IgD-negative memory B cell (primary cell): ENCODE results near the gene CLCNKB. TPM values are rescaled to one million over a fixed set of nuclear protein-coding genes. Genes with fewer than 3 reads are reported as not detected.
A peak's percentile ranks its signal among the peaks of the same experiment; 100 is the strongest.
"Not testable (repeated sequence)": the region's sequence is repeated elsewhere in the genome, so short reads cannot be mapped to it uniquely, and the experiment has no call there.

ENCODE experiments used
- H3K27ac Mint-ChIP-seq, 3 donors: one replicate each; pipeline ENCODE4 v1.8.0; 2020 to 2022; ENCODE audit warnings: mild to moderate bottlenecking in 3 of 3, mixed read lengths in 3 of 3, moderate library complexity in 1 of 3
- H3K27me3 Mint-ChIP-seq: one replicate; pipeline ENCODE4 v1.8.0; 2021; ENCODE audit warnings: mixed read lengths
- H3K36me3 Mint-ChIP-seq: one replicate; pipeline ENCODE4 v1.8.0; 2020; ENCODE audit warnings: mild to moderate bottlenecking, mixed read lengths
- H3K4me1 Mint-ChIP-seq, 3 donors: one replicate each; pipeline ENCODE4 v1.8.0; 2020 to 2022; ENCODE audit warnings: mixed read lengths in 3 of 3, mild to moderate bottlenecking in 1 of 3
- H3K4me3 Mint-ChIP-seq, 4 donors: one replicate each; pipeline ENCODE4 v1.8.0; 2020 to 2022; ENCODE audit warnings: mild to moderate bottlenecking in 4 of 4, mixed read lengths in 4 of 4, moderate library complexity in 3 of 4
- H3K9me3 Mint-ChIP-seq, 3 donors: one replicate each; pipeline ENCODE4 v1.8.0; 2020 to 2021; ENCODE audit warnings: mixed read lengths in 3 of 3, mild to moderate bottlenecking in 1 of 3
- polyA plus RNA-seq: library from polyadenylated mRNA; unstranded; fragments of 300-500 nt; fragmentation: Illumina TruSeq; gene quantifications from one replicate; pipeline ENCODE4 v1.2.3, GENCODE V29; 2021

The CLCNKB gene
- polyA plus RNA-seq, 1 donor from 2014 or later = not detected

GRCh38 chr1:16056521-16056912 lies 12.9 kb downstream of the CLCNKB start:
- not testable (repeated sequence) for H3K4me1 Mint-ChIP-seq, H3K27me3 Mint-ChIP-seq, H3K36me3 Mint-ChIP-seq, H3K4me3 Mint-ChIP-seq, H3K27ac Mint-ChIP-seq, H3K9me3 Mint-ChIP-seq

GRCh38 chr1:16057314-16057915 lies 13.8 kb downstream of the CLCNKB start:
- not testable (repeated sequence) for H3K4me3 Mint-ChIP-seq, H3K36me3 Mint-ChIP-seq, H3K27me3 Mint-ChIP-seq, H3K9me3 Mint-ChIP-seq, H3K27ac Mint-ChIP-seq, H3K4me1 Mint-ChIP-seq

DNA sequence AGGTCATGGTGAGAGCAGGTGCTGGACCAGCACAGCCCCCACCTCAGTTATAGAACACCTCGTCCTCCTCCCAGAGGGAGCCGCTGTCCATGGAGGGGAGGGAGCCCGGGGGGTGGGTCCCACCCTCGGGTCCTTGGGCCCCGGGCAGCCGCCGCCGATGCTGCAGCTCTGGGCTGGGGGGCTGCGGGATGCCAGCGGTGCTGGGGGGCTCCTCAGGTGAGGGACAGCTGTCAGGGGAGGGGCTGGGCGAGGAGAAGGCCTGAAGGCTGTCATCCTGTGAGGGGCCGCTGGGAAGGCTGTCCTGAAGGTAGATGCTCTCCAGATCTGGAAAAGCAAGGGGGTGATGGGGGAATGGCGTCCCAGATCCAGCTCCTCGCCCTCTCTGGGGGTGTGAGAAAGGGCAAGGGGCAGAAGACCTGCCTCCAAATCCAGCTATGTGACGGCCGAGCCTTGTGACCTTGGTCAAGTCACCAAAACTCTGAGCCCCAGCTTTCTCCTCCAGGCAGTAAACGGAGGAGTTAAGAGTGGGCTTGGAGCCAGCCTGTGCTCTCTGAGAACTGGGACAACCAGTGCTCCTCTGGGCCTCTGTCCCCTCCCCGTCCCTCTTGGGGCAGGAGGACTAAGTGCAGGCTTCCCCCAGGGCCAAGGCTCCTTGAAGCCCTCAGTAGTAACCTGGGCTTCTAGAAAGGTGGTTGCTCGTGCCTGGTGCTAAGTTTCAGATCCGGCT lies 15.0 kb downstream of the CLCNKB start:
- H3K36me3 Mint-ChIP-seq, H3K9me3 Mint-ChIP-seq, H3K4me1 Mint-ChIP-seq, H3K27ac Mint-ChIP-seq, H3K4me3 Mint-ChIP-seq, H3K27me3 Mint-ChIP-seq: not testable (repeated sequence)

DNA sequence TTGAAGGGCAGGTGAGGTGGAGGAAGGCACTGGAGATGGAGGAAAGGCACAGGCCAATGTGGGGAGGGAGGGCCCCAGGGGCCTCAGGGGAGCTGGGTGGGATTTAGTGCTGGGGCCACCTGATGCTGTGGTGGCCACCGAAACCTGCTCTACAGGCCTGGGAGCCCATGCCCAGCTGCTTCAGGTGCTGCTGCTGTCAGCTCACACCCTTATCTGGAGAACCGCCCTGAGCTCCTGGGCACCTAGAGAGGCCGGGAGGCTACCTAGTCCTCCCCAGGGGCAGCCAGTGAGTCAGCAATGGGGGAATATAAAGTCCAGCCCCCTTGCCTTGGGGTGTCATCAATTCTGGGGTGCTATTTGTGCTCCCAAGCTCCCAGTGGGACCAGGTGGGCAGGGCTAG lies 17.7 kb downstream of the CLCNKB start:
- no peak overlapping the region for H3K4me3 Mint-ChIP-seq
- no peak overlapping the region for H3K27ac Mint-ChIP-seq
- no peaks in the 10 kb centered on the region for H3K9me3 Mint-ChIP-seq
- H3K27me3 Mint-ChIP-seq = peaks cover 17% of the 10 kb centered on the region
- H3K36me3 Mint-ChIP-seq = peaks cover 1% of the 10 kb centered on the region
- H3K4me1 Mint-ChIP-seq = peaks cover 0 to 2% (median under 1%) of the 10 kb centered on the region in 3 donors

DNA sequence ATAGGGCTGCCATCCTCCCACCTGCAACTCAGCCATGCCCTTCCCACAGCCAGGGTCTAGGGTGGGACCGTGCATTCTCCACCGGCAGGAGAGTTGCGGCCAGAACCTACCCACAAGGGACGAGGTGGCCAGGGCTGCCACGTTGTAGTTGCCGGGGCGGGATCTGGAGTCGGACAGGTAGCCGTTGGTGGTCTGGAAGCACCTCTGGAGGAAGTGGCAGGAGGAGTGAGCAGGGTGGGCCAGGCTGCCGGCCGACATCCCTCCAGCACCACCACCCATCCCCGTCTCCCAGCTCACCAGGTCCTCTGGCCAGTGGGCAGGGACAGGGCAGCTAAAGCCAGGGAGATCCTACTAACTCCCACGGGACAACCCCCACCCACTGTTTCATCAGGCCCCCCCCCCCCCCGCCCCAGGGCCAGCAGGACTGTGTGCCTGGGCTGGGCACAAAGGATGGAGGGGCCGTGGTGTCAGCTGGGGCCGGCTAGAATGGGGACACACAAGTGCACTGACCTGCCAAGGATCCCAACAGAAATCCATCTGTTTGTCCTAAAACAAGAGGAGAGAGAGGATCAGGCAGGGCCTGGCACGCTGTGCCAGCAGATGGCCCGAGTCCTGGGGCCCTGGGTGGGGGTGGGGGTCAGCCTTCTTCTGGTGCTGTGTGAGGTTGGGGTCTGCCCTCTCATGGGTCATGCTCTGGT lies 18.6 kb downstream of the CLCNKB start:
- peaks cover 17% of the 10 kb centered on the region for H3K27me3 Mint-ChIP-seq
- not testable (repeated sequence) for H3K9me3 Mint-ChIP-seq, H3K4me1 Mint-ChIP-seq, H3K27ac Mint-ChIP-seq, H3K36me3 Mint-ChIP-seq, H3K4me3 Mint-ChIP-seq

- H3K4me1 Mint-ChIP-seq, H3K27ac Mint-ChIP-seq, H3K4me3 Mint-ChIP-seq, H3K9me3 Mint-ChIP-seq, H3K36me3 Mint-ChIP-seq: not testable (repeated sequence)
- peaks cover 22% of the 10 kb centered on the region for H3K27me3 Mint-ChIP-seq
Measured at GRCh38 chr1:16062687-16063075, 19.1 kb downstream of the CLCNKB start.

GRCh38 chr1:16063226-16063829 lies 19.7 kb downstream of the CLCNKB start:
- Mint-ChIP-seq H3K27me3 (peaks cover 22% of the 10 kb centered on the region), H3K9me3 (no peaks in the 10 kb centered on the region), H3K4me1 (peaks cover 0 to 2% (median 0%) of the 10 kb centered on the region in 3 donors), H3K4me3 (peak overlapping the region in 1 of 4 donors; percentile 41), H3K27ac (no peak overlapping the region), H3K36me3 (peaks cover 1% of the 10 kb centered on the region)

GRCh38 chr1:16063921-16064320 lies 20.3 kb downstream of the CLCNKB start:
- H3K27me3 Mint-ChIP-seq = peaks cover 22% of the 10 kb centered on the region
- H3K4me1 Mint-ChIP-seq = peaks cover 0 to 2% (median 0%) of the 10 kb centered on the region in 3 donors
- peaks cover 1% of the 10 kb centered on the region for H3K36me3 Mint-ChIP-seq
- no peaks in the 10 kb centered on the region for H3K9me3 Mint-ChIP-seq
- peak overlapping the region in 1 of 3 donors; percentile 54 for H3K27ac Mint-ChIP-seq
- H3K4me3 Mint-ChIP-seq = no peak overlapping the region

DNA sequence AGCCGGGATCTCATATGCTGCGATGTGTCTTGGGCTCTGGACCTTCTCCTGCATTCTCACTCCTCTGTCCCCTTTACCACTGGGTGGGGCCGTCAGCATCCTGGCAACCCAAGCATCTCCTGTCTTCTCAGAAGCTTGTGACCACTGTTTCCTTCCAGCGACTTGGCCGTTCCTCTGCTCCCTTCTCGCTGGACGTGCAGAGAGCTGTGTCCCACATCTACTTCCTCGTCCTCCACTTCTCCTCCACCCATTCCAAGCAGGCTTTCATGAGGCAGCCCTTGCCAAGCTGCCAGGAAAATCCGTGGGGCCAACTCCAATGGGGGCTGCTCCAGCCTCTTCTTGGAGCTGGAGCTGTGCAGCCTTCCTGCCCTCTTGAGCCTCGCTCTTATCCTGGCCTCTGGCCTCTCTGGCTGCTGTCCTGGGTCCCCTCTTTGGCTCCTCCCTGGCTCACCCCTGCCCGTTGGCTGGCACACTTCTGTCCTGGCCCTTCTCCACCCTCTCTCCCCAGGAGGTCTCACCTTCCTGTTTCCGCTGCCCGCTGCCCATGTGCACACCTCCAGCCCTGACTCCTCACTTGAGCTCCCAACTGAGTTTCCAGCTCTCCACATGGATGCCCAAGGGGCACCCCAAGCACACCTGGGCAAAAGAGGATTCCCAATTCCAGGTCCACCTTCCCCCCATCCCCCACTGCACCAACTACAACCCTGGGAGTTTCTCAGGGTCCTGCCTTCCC lies 21.1 kb downstream of the CLCNKB start:
- Mint-ChIP-seq H3K4me3 (peak overlapping the region in 1 of 4 donors; percentile 28), H3K36me3 (peaks cover 1% of the 10 kb centered on the region), H3K9me3 (no peaks in the 10 kb centered on the region), H3K27ac (no peak overlapping the region), H3K27me3 (peaks cover 22% of the 10 kb centered on the region), H3K4me1 (peaks cover 0 to 2% (median 0%) of the 10 kb centered on the region in 3 donors)

GRCh38 chr1:16065269-16065576 lies 21.6 kb downstream of the CLCNKB start:
- peaks cover 22% of the 10 kb centered on the region for H3K27me3 Mint-ChIP-seq
- H3K27ac Mint-ChIP-seq = no peak overlapping the region
- peaks cover 1% of the 10 kb centered on the region for H3K36me3 Mint-ChIP-seq
- peaks cover 0 to 3% (median 0%) of the 10 kb centered on the region in 3 donors for H3K4me1 Mint-ChIP-seq
- H3K9me3 Mint-ChIP-seq = no peaks in the 10 kb centered on the region
- H3K4me3 Mint-ChIP-seq = no peak overlapping the region

DNA sequence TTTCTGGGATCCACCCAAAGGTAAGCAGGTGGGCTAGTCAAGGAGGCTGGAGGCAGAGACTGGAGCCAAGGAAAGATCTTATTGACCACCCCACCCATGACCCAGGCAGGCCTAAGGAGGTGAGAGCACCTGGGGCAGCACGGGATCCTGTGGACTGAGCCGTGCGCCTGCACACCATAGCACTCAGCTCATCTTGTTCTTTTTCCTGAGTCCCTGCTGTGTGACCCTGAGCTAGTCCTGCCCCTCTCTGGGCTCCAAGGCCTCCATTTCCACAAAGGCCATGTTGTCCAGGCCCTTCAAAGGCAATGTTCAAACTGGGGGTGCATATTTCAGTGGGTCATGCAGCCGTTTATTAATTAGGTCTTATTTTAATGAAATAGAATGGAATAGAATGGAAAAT lies 22.7 kb downstream of the CLCNKB start:
- Mint-ChIP-seq H3K36me3 (peaks cover 1% of the 10 kb centered on the region), H3K4me3 (no peak overlapping the region), H3K27ac (no peak overlapping the region), H3K4me1 (peaks cover 0 to 4% (median 0%) of the 10 kb centered on the region in 3 donors), H3K9me3 (no peaks in the 10 kb centered on the region), H3K27me3 (peaks cover 17% of the 10 kb centered on the region)

DNA sequence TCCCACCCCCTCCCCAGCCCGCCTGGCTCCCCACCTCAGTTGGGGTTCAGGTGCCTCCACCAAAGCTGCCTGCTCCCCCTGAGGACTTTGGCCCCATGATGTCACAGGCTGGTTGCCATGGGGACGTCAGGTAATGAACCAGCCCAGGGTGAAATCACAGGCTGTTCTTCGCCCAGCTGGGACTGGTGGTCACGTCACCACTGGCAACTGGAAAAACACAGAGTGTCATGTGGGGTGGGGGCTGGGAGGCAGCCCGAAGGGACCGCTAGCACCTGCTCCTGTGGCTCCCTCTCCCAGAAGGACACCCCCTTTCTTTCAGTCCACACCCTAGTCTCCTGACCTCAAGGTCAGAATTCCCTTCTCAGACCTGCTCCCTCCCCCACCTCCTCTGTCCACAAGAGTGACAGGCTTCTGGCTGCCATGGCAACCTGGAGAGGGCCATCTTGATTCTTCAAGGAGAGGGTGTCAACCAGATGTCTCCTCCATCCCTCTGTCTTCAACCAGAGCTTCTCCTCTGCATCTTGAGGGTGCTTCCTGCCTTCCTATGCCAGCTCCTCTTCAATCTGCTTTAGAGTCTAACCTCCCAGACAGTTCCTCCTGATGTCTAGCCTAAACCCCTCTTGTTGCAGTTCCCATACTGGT lies 23.7 kb downstream of the CLCNKB start:
- Mint-ChIP-seq H3K27ac (no peak overlapping the region), H3K27me3 (peaks cover 20% of the 10 kb centered on the region), H3K4me3 (no peak overlapping the region)

GRCh38 chr1:16067933-16068332 lies 24.4 kb downstream of the CLCNKB start:
- Mint-ChIP-seq H3K4me1 (peaks cover 0 to 4% (median 0%) of the 10 kb centered on the region in 3 donors), H3K27me3 (peaks cover 20% of the 10 kb centered on the region), H3K9me3 (no peaks in the 10 kb centered on the region), H3K4me3 (no peak overlapping the region), H3K36me3 (peaks cover 1% of the 10 kb centered on the region), H3K27ac (no peak overlapping the region)

More for the DNA sequence above, 23.7 kb downstream of the CLCNKB start:
- H3K9me3 Mint-ChIP-seq = no peaks in the 10 kb centered on the region
- H3K4me1 Mint-ChIP-seq = peaks cover 0 to 4% (median 0%) of the 10 kb centered on the region in 3 donors
- peaks cover 1% of the 10 kb centered on the region for H3K36me3 Mint-ChIP-seq

GRCh38 chr1:16068356-16069270 lies 25.0 kb downstream of the CLCNKB start:
- peaks cover 1% of the 10 kb centered on the region for H3K36me3 Mint-ChIP-seq
- H3K27ac Mint-ChIP-seq = no peak overlapping the region
- no peak overlapping the region for H3K4me3 Mint-ChIP-seq
- H3K4me1 Mint-ChIP-seq = peaks cover 0 to 4% (median under 1%) of the 10 kb centered on the region in 3 donors
- H3K9me3 Mint-ChIP-seq = no peaks in the 10 kb centered on the region
- peaks cover 20% of the 10 kb centered on the region for H3K27me3 Mint-ChIP-seq
